ENCODE results near the gene ACTR8.

GRCh38 chr3:53819163-53819868 lies 62.6 kb downstream of the ACTR8 start:
- no peak for TF ChIP-seq CTCF (IDR thresholded peaks at IDR 0.05; ENCODE audit: low read depth, low read length, poor library complexity, severe bottlenecking)
- no peak for TF ChIP-seq EZH2phosphoT487 (IDR thresholded peaks at IDR 0.05; ENCODE audit: borderline replicate concordance, low read length)
